ENCODE measurements around the gene FLOT1. TPM values are rescaled to one million over a fixed set of nuclear protein-coding genes. Genes with fewer than 3 reads are reported as not detected.
A peak's percentile ranks its signal among the peaks of the same experiment; 100 is the strongest.

The FLOT1 gene
- polyA plus RNA-seq, 2 of the 4 experiments (the other 2 are of a cell fraction), result 89.7 to 135 TPM

DNA sequence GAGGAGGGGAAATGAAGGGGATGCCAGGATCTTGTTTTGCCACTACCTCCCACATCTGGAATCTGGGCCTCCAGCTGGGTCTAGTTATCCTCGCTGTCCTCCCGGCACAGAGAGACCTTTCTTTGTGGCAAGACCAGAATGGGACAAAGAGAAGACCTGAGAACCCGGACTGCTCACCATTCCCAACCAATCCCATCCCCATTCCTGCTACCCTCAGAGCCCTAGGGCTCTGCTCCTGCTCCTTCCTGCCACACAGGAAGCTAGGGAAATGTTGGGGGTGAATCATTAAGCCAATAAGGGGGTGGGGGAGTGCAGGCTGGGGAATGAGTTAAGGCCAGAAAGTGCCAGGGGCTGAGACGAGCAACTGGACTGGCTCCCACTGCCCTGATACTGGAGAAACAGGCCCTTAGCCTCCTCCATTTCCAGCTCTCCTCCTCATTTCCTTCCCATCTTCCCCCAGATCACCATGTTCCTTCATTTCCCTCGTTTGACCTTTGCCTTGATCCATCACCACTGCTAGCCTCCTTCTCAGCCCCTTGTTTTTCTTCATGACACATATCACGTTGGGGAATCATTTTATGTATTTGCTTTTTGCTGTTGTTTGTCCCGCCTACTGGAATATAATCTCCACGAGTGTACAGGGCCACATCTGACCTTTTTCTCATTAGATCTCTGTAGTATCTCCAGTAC is 6.5 kb upstream of the FLOT1 start:
- 5% methylated on average over 8 of the region's 8 CpGs for WGBS (ENCODE audit: missing lambda C conversion rate)
- POLR2A ChIA-PET, result interaction anchor here (2.4 kb wide), 1 partner anchor 20 kb away, joined by 7 read pairs; no protein-coding TSS in a partner anchor
- CTCF ChIA-PET, result interaction anchor here (0.7 to 2.1 kb wide), 6 partner anchors 17 to 79 kb away, joined by 3 to 7 read pairs (median 3); no protein-coding TSS in a partner anchor
- FAIRE-seq (no peak), ATAC-seq (peak; percentile 26 to 43; a peak in 5 of 6 replicates), DNase-seq (ENCODE audit: low read depth in 1 of 2, low spot score in 1 of 2) (peak in 1 of 2 experiments; percentile 88)
- Histone ChIP-seq H3K4me3 (0 out of 3 replicates have a peak overlapping the region, but pooled peaks have one; percentile 12), H3K9me3 (no peaks in the 10 kb centered on the region), H3K4me2 (peak overlapping the region; percentile 74), H3K27ac (peak overlapping the region; percentile 97), H3K4me1 (peaks cover 84% of the 10 kb centered on the region)
- TF ChIP-seq CHD4 (IDR thresholded peaks at IDR 0.05; ENCODE audit: borderline replicate concordance) (no peak), RCOR1 (IDR thresholded peaks at IDR 0.05; ENCODE audit: low read depth, low read length) (no peak), CHD2 (IDR thresholded peaks at IDR 0.05; ENCODE audit: low read length, partially characterized antibody) (no peak), NFE2L2 (conservative IDR thresholded peaks at IDR 0.05; ENCODE audit: low read length) (no peak), HEYL (CRISPR knock-in tag; IDR thresholded peaks at IDR 0.05) (0 out of 2 replicates have a peak, but pooled peaks have one; percentile 9), MAFK (IDR thresholded peaks at IDR 0.05; ENCODE audit: partially characterized antibody) (no peak), HOXB5 (CRISPR knock-in tag; IDR thresholded peaks at IDR 0.05) (no peak), RNF2 (IDR thresholded peaks at IDR 0.05; ENCODE audit: borderline replicate concordance, low read depth) (no peak), JUN (IDR thresholded peaks at IDR 0.05) (peak; percentile 14 to 21; a peak in 1 of 5 replicates), EP300 (IDR thresholded peaks at IDR 0.05) (no peak), FOSB (CRISPR knock-in tag; IDR thresholded peaks at IDR 0.05) (0 out of 2 replicates have a peak, but pooled peaks have one; percentile 5), CEBPB (IDR thresholded peaks at IDR 0.05) (no peak), ZSCAN20 (CRISPR knock-in tag; IDR thresholded peaks at IDR 0.05) (0 out of 2 replicates have a peak, but pooled peaks have one; percentile 21), BHLHE40 (IDR thresholded peaks at IDR 0.05; ENCODE audit: low read depth, low read length) (no peak), POLR2A (IDR thresholded peaks at IDR 0.05; ENCODE audit: low read length) (no peak), FOXS1 (CRISPR knock-in tag; IDR thresholded peaks at IDR 0.05) (0 out of 2 replicates have a peak, but pooled peaks have one; percentile 7), FOSL2 (IDR thresholded peaks at IDR 0.05) (no peak), FOSL2 (CRISPR knock-in tag; IDR thresholded peaks at IDR 0.05) (peak; percentile 80), EHF (CRISPR knock-in tag; IDR thresholded peaks at IDR 0.05) (0 out of 2 replicates have a peak, but pooled peaks have one; percentile 20), CBX8 (IDR thresholded peaks at IDR 0.05) (no peak), RARB (CRISPR knock-in tag; IDR thresholded peaks at IDR 0.05) (no peak), SREBF2 (IDR thresholded peaks at IDR 0.05) (no peak), KDM5A (IDR thresholded peaks at IDR 0.05) (no peak)
- TF ChIP-seq, protein P1, sequence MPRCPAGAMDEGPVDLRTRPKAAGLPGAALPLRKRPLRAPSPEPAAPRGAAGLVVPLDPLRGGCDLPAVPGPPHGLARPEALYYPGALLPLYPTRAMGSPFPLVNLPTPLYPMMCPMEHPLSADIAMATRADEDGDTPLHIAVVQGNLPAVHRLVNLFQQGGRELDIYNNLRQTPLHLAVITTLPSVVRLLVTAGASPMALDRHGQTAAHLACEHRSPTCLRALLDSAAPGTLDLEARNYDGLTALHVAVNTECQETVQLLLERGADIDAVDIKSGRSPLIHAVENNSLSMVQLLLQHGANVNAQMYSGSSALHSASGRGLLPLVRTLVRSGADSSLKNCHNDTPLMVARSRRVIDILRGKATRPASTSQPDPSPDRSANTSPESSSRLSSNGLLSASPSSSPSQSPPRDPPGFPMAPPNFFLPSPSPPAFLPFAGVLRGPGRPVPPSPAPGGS (IDR thresholded peaks at IDR 0.05), result 0 out of 3 replicates have a peak, but pooled peaks have one; percentile 19
- TF ChIP-seq, protein P2, sequence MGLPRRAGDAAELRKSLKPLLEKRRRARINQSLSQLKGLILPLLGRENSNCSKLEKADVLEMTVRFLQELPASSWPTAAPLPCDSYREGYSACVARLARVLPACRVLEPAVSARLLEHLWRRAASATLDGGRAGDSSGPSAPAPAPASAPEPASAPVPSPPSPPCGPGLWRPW (IDR thresholded peaks at IDR 0.05), result no peak
- TF ChIP-seq, protein P3, sequence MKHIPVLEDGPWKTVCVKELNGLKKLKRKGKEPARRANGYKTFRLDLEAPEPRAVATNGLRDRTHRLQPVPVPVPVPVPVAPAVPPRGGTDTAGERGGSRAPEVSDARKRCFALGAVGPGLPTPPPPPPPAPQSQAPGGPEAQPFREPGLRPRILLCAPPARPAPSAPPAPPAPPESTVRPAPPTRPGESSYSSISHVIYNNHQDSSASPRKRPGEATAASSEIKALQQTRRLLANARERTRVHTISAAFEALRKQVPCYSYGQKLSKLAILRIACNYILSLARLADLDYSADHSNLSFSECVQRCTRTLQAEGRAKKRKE (CRISPR knock-in tag; IDR thresholded peaks at IDR 0.05; ENCODE audit: low read depth), result peak; percentile 30; the same call in 1 of the 2 replicates
- TF ChIP-seq, protein P4, sequence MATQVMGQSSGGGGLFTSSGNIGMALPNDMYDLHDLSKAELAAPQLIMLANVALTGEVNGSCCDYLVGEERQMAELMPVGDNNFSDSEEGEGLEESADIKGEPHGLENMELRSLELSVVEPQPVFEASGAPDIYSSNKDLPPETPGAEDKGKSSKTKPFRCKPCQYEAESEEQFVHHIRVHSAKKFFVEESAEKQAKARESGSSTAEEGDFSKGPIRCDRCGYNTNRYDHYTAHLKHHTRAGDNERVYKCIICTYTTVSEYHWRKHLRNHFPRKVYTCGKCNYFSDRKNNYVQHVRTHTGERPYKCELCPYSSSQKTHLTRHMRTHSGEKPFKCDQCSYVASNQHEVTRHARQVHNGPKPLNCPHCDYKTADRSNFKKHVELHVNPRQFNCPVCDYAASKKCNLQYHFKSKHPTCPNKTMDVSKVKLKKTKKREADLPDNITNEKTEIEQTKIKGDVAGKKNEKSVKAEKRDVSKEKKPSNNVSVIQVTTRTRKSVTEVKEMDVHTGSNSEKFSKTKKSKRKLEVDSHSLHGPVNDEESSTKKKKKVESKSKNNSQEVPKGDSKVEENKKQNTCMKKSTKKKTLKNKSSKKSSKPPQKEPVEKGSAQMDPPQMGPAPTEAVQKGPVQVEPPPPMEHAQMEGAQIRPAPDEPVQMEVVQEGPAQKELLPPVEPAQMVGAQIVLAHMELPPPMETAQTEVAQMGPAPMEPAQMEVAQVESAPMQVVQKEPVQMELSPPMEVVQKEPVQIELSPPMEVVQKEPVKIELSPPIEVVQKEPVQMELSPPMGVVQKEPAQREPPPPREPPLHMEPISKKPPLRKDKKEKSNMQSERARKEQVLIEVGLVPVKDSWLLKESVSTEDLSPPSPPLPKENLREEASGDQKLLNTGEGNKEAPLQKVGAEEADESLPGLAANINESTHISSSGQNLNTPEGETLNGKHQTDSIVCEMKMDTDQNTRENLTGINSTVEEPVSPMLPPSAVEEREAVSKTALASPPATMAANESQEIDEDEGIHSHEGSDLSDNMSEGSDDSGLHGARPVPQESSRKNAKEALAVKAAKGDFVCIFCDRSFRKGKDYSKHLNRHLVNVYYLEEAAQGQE (IDR thresholded peaks at IDR 0.05), result no peak
- TF ChIP-seq, protein P5, sequence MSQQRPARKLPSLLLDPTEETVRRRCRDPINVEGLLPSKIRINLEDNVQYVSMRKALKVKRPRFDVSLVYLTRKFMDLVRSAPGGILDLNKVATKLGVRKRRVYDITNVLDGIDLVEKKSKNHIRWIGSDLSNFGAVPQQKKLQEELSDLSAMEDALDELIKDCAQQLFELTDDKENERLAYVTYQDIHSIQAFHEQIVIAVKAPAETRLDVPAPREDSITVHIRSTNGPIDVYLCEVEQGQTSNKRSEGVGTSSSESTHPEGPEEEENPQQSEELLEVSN (IDR thresholded peaks at IDR 0.05; ENCODE audit: borderline replicate concordance, low read depth), result 0 out of 2 replicates have a peak, but pooled peaks have one; percentile 31

Measured in A549 (cell line).